Transverse colon (tissue), 4 donors: ENCODE measurements around the gene SFXN2.
A peak's percentile ranks its signal among the peaks of the same experiment; 100 is the strongest.
"Not testable (repeated sequence)": the region's sequence is repeated elsewhere in the genome, so short reads cannot be mapped to it uniquely, and the experiment has no call there.

Source experiments
- CTCF ChIP-seq, 5 experiments: fragments of 200-600 bp in 3 of 5; fragments of 450-650 bp in 2 of 5; sonication (generic) in 3 of 5; IDR thresholded peaks; 1 replicate in 2 of 5; 2 replicates in 3 of 5; pipeline ENCODE4 v1.5.1; 2016 to 2017; ENCODE audit warnings: antibody characterized with exemption in 5 of 5, inconsistent platforms in 3 of 5, mild to moderate bottlenecking in 2 of 5, moderate library complexity in 1 of 5
- EP300 ChIP-seq: sonication (generic); formaldehyde crosslinking; IDR thresholded peaks from one replicate; pipeline ENCODE4 v1.6.1; 2017; ENCODE audit warnings: antibody characterized with exemption, low read depth
- POLR2A ChIP-seq: fragments of 450-650 bp; IDR thresholded peaks from one replicate; pipeline ENCODE4 v1.6.1; 2016; ENCODE audit warnings: antibody characterized with exemption, mild to moderate bottlenecking, moderate library complexity
- POLR2AphosphoS5 ChIP-seq, 3 donors: sonication (generic); formaldehyde crosslinking; IDR thresholded peaks; one replicate each; pipeline ENCODE4 v1.6.1; 2016; ENCODE audit warnings: antibody characterized with exemption in 3 of 3

GRCh38 chr10:102758933-102759262, 44.5 kb downstream of the SFXN2 start:
- TF ChIP-seq CTCF (IDR thresholded peaks at IDR 0.05); POLR2A: not testable (repeated sequence)
- TF ChIP-seq EP300 (peak; percentile 19), POLR2AphosphoS5 (IDR thresholded peaks at IDR 0.05) (peak in 2 of 3 donors; percentile 9 to 35)
